GM12864 (cell line): ENCODE data around the gene HOXD9.

Source experiments
- DNase-seq: peaks from one replicate; pipeline ENCODE4 v3.0.0-alpha.2; 2011; ENCODE audit warnings: low read depth
- H3K4me3 ChIP-seq: 2 replicates; pipeline ENCODE4 v1.5.1; 2011; ENCODE audit warnings: mild to moderate bottlenecking, low read depth, low read length, control low read depth
- CTCF ChIP-seq: IDR thresholded peaks from 2 replicates; pipeline ENCODE4 v1.5.1; 2011; ENCODE audit warnings: low read depth, mild to moderate bottlenecking, moderate library complexity, low read length, control low read depth, inconsistent platforms; ENCODE audit errors: missing control alignments

HOXD9 gene

GRCh38 chr2:176129813-176130146 is 7.3 kb downstream of the HOXD9 start:
- DNase-seq = no peak
- TF ChIP-seq CTCF = no peak
- no peak overlapping the region for H3K4me3 ChIP-seq

- no peak for DNase-seq
- no peak for TF ChIP-seq CTCF
- H3K4me3 ChIP-seq = no peak overlapping the region
Measured at GRCh38 chr2:176130147-176130956, 7.8 kb downstream of the HOXD9 start.

DNA sequence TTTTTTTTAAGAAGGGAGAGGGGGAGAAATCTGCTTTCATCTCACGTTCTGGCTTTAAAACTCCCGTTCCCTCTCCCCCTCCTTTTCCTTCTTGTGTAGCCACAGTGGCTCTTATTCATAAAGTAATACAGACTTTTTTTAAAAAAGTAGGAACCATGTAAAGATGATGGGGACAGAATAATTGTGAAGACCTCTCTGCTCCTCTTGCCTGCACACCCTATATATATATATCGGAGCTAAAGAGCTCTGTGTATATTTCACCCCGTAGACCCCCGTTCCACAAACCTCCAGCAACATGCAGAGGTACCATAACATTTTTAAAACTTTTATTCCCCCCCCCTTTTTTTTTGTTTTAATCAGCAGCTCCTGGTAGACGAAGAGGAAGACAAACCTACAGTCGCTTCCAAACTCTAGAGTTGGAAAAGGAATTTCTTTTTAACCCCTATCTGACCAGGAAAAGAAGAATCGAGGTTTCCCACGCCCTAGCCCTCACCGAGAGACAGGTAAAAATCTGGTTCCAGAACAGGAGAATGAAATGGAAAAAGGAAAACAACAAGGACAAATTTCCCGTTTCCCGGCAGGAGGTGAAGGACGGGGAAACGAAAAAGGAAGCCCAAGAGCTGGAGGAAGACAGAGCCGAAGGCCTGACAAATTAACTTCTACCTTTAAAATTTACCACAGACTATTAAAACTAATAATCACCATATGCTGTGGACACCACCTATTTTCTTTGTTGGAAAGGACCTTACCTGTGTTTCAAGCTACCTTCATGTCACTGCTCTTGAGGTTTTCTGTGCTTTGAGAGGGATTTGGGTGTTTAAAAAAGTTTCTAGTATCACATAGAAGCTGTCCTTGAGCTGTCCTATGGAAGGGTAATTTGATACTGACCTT is 8.7 kb downstream of the HOXD9 start:
- no peak overlapping the region for H3K4me3 ChIP-seq
- TF ChIP-seq CTCF = no peak
- DNase-seq = no peak

DNA sequence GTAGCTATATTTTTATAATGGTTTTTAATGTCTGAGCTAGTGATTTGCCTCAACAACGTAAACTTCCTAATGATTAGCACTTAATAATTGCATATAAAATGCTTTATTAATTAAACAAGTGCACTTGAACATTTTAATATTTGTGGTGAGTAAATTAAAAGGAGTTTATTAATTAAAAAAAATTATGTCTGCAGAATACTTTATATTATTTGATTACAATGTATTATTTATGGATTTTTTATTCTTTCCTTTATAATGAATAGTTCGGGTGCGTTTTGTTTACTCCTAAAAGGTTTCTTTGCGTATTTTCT is 9.3 kb downstream of the HOXD9 start:
- DNase-seq = no peak
- no peak for TF ChIP-seq CTCF
- no peak overlapping the region for H3K4me3 ChIP-seq

GRCh38 chr2:176132205-176133171 is 10.0 kb downstream of the HOXD9 start:
- H3K4me3 ChIP-seq = no peak overlapping the region
- TF ChIP-seq CTCF = no peak
- DNase-seq = no peak

GRCh38 chr2:176133389-176133788 is 10.9 kb downstream of the HOXD9 start:
- TF ChIP-seq CTCF = no peak
- DNase-seq = no peak
- H3K4me3 ChIP-seq = no peak overlapping the region
